ENCODE measurements around the gene TRAF3IP3.

The TRAF3IP3 gene

DNA sequence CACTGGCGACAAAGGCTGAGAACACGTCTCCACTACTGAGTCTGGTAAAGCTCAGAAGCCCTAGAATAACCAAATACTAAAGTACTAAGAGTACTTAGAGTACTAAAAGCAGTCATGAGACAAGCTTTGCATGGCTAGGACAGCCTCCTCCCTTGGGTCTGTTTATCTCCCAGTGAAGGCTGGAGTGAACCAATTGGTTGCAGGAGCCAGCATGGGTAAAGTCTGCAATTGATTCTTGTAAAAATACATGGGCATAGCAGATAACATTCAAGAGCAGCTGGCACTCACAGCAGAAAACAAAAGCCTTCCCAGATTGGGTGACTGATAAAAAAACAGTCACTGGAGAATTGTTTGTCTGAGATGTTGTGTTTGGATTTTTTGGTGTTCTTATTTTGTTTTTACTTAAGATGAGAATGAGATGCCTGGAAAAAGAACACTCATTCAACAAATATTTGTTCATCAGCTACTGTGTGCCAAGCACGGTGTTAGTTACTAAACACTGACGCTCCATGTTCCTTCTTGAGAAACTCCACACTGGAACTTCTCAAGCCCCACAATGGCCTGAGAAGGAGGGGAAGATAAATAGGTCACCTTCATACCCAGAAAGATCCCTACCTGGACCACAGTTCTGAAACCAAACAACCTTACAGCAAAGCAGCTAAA lies 46.4 kb downstream of the TRAF3IP3 start:
- peak; percentile 21 for DNase-seq

DNA sequence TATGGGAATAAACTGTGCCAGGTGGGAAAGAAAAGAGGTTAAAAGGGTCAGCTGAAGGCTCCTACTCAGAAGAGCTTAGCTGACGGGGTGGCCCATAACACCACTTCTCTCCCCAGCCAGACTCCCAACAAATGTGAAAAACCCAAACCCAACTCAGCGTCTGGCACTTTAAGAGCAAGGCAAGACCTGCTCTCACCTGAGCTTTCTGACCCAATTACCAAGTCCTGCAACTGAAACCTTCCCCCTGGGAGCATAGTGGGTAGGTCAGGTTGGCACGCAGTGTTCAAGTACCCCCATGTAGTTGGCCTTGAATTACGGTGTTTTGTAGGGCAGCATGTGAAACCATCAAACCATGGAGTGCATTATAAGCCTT lies 46.9 kb downstream of the TRAF3IP3 start:
- no peak for DNase-seq

DNA sequence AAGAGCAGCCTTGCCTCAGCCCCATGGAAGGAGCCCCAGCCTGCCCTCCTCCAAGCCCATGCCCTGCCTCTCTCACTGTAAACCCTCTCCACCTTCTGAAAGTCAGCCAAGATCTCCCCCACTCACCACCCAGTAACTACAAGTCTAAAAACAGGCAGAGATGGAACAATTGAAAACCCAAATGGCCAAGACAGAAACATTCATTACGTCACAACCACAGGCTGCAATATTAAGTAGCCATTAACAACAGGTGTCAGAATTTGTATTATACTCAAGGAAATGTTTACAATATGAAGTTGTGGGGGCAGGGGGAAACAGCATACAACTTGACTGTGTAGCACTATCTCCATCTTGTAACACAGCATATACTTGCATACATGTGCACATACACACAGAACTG lies 47.7 kb downstream of the TRAF3IP3 start:
- DNase-seq = no peak

DNA sequence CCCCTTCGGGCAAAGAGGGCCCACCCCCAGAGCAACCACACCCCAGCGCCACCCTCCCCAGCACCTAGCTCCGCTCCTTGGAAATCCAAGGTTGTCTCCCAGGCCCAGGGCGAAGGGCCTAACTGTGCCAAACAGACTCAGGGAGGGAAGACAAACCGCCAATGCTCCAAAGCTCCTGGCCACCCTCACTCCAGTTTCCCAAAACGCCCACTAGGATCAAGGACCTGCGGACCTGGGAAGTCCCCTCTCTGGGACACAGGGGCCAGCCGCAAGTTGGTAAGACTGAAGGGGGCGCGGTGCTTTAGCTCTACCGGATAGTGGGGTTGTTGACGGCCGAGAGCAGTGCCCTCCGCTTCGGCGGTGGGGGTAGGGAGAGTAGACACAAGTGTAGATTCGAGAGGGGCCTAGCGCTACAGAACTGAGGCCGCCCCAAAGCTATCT lies 49.5 kb downstream of the TRAF3IP3 start:
- no peak for DNase-seq

DNA sequence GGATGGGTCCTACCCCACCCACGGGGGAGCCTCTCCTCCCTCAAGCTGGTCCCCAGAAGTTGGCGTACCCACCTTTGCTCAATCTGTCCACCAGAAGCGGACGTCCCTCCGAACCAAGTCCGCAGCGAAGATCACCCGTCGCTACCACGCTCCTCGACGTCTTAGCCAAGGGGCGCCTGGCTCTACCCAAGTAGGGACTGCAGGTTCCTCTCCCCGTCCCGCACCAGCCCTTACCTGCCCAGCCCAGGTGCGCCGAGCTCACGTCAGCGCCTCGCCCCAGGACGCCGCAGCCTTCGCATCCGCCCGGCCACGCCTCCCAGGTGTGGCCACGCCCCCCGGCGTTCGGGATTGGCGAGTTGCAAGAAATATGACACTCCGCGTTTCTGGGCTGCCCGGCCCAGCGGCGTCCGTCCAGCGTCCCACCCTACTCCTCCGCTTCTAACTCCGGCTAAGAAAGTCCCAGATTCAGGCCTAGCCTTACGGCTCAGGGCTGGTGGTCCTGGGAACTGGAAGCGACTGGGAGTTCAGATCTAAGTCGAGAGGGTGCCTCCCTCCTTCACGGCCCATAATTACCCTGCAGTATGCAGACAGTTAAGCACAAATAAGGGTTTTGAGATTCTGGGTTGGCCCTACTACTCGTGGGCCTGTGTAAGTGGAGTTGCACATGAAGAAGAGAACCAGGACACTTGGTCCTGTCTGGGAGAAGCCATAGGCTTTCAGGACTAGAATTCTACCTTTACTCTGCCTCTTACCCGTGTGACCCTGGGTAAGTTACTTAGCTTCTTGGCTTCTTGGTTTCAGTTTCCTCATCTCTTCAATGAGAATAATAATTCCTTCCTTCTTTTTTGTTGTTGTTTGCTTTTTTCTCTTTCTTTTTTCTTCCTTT lies 50.3 kb downstream of the TRAF3IP3 start, which contains the start of gene IRF6:
TSS of gene IRF6 (minus strand) at position 268 of the 886 bp plus-strand sequence. CDS start 4,729 bp downstream, outside the sequence.
- peak; percentile 92 for DNase-seq

DNA sequence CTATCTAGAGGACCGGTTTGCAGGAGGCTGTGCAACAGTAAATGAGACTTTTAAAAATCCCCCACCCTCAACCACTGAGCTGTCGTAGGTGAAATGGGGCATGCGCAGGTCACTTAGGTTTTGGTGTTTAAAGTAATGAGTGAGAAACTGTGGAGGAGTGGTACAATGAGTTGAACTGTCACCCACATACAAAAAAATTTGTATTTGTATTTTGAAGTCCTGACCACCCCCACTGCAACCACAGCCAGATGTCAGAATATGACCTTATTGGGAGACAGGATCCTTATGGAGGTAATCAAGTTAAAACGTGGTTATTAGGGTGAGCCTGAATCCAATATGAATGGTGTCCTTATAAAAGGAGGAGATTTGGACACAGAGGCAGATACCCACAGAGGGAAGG lies 51.7 kb downstream of the TRAF3IP3 start:
- DNase-seq = no peak

DNA sequence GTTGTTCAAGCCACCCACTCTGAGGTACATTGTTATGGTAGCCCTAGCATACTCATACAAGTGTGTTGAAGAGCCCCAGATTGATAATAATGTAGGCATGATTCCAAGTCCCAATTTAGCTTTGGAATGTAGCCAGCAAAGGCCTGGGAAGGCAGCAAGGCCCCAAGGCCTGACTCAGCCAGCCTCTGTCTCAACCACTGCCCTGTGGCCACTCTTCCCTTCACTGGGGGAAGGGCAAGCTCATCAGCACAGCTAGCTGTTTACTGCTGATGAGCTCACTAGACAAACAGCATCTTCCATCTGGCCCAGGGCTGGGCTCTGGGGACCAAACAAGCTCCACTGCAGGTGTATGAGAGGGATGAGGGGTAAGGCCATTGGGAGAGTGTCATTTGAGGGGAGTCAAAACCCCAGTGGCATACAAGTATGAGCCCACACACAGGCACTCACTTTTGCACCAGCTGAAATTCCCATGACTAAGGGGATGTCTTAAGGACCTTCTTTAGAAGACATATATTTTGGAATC lies 52.3 kb downstream of the TRAF3IP3 start:
- DNase-seq = peak; percentile 38

DNA sequence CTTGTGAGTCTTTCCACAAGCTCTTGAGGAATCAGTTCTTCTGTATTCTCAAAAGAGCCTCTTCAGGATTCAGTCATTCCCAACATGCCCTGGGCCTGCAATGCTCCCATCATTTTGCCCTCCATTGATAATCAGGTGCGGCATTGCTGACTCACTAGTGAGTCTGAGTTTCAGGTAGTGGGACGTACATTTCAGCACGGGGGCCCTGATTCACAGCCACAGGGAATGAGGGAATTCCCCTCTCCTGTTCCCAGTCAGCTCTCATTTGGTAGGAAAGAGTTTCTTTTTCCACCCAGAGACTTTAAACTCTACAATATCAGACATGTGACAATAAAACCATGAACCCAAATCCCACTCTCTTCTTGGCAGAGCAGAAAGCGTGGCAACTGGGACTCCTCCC lies 53.8 kb downstream of the TRAF3IP3 start:
- no peak for DNase-seq

DNA sequence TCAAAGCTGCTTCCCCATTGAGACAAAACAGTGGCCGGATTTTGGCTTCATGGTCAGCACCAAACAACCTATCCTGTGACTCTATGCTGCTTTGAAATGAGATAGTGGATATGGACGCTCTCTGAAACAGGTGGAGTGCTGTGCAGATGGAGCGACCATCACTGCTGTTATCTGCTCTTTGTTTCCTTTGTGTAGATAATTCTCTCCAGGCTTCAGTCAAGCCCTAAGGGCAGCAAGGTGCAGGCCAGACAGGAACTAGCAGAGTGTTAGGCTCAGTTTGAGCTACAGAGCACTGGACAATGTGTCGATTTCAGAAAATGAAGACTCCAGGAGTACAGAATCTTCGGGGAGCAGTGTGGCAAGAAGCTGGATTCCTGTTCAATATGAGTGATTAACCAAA lies 54.9 kb downstream of the TRAF3IP3 start:
- no peak for DNase-seq

DNA sequence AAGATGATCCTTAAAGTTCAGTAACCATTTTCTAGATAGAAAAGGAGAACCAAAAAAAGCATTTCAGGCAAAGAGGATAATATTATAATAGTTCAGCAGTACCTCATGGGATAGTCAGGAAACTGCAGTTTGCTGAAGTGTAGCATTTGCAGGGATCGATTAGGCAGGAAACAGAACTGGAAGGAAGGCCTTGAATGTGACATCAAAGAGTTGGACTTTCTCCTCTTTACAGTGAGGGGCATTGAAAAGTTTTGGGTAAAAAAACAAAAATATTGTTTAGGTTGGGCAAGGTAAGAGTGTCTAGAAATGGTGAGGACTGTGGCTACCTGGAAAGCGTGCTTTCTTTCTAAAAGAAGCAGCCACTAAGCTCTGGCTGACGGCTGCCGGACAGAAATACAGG lies 58.0 kb downstream of the TRAF3IP3 start:
- DNase-seq = no peak

DNA sequence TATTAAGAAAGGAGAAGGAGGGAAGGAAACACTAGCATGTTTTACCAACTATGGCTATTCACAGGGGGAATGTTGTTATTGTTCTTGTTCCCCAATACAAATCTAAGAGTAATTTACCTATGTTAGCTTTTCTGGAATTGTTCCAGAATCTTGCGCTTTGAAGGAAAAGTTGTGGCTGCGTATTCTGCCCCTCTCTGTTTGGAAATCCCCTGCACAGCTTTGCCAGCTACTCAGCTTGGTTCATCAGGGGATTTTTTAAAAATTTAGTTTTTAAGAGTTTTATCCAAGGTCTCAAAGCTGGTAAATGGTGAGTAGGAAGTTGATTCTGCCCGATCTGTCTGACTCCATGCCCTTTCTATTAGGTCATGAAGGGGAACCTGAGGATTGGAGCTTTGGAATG lies 59.6 kb downstream of the TRAF3IP3 start:
- DNase-seq = no peak

DNA sequence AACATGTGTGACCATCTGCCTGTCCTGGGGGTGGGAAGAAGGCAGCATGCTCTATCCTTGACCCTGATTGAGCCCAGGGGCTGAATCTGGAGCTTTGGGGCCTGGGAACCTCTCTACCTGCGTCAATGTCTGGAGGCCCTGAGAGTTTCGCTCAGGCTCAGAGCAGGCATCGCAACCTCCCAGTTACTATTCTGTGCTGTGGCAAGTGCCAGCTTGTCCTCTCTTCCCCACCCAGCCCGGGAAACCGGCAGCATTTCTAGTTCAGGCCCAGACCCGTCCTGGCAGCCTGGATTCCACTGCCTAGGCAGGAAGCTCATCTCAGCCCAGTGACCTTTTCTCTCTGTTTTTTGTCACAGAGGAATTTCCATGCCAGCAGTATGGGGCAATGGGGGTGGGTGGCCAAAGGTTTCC lies 60.1 kb downstream of the TRAF3IP3 start:
- DNase-seq = peak; percentile 72

DNA sequence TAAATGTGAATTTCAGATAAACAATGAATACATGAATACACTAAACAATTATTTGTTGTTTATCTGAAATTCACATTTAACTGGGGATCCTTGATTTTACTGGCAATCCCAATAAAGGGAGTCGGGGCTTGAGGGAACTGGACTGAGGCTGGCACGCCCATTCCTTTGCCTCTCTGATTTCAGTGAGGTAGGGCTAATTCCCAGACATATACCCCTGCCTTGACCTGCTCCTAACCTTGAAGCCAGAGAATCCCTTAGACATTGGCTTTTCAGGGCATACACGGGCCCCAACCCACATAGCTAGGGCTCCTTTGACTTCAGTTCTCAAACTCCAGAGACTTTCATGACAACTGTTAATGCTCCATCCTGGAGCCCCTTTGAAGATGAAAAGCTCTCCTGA lies 61.1 kb downstream of the TRAF3IP3 start:
- no peak for DNase-seq

DNA sequence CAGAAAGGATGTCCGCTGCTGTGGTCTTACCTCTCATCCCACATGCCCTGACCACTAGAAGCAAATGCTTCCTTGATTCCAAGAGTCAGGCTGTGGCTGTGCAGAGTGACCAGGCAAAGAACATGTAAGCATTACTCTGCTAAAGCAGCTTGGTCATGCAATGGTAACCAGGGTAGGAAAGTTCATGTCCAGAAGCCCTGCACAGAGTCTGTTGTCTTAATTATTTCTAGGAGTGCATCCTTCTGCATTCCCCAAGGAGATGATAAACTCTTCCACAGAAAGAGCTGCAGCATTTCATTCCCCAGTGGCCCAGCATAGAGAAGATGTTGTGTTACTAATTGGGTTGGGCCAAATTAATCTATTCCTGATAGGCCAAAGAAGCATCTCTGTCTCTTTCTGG lies 61.8 kb downstream of the TRAF3IP3 start:
- DNase-seq = no peak

DNA sequence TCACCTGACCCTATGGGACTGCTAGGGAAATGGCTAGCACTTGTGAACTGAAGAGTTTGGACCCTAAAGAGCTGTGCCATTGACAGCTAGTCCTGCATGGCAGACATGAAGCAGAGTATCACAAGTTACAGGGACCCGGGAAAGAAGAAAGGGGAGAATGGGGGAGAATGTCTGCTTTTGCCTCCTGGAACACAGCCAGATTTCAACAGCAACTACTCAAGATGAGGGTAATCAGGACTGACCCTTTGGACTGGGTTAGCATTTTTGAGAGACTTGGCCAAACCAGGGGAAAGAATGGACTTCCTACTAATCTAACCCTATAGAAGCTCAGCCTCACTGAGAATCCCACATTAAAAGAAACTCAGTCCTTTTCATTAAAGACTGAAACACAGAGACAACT lies 63.2 kb downstream of the TRAF3IP3 start:
- DNase-seq = no peak

DNA sequence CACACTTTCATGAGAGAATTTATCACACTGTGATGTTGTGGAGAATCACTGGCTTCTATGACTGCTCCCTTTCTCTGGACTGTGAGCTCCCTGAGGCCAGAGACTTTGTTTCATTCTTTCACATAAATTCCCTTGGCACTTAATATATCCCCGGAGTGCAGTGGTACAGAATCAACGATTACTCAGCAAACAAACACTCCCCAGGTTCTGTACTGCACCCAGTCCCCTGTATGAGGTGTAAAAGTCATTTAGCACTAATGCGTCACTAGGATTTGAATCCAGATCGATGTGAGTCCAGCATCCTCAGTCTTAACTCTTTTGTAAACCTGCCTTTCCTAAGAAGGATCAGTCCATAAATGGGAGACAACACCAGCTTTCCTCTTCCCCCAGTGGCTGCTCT lies 65.1 kb downstream of the TRAF3IP3 start:
- DNase-seq = no peak

DNA sequence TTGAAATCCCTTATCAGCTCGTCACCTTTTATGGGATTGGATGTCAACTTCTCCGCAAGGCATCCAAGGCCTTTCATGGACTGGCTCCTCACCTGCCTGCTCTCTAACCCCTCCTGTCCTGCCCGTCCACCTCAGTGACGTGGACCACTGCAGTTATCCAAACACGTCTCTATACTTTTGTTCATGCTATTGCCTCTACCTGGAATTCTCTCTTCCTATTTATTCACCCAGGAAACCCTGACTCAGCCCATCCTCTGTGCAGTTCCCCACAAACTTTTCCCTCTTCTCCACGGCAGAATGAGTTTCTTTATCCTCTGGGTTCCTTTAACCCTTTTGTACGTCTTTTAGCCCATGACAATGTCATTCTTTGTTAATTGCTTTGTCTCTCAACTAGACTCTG lies 66.9 kb downstream of the TRAF3IP3 start:
- DNase-seq = no peak

DNA sequence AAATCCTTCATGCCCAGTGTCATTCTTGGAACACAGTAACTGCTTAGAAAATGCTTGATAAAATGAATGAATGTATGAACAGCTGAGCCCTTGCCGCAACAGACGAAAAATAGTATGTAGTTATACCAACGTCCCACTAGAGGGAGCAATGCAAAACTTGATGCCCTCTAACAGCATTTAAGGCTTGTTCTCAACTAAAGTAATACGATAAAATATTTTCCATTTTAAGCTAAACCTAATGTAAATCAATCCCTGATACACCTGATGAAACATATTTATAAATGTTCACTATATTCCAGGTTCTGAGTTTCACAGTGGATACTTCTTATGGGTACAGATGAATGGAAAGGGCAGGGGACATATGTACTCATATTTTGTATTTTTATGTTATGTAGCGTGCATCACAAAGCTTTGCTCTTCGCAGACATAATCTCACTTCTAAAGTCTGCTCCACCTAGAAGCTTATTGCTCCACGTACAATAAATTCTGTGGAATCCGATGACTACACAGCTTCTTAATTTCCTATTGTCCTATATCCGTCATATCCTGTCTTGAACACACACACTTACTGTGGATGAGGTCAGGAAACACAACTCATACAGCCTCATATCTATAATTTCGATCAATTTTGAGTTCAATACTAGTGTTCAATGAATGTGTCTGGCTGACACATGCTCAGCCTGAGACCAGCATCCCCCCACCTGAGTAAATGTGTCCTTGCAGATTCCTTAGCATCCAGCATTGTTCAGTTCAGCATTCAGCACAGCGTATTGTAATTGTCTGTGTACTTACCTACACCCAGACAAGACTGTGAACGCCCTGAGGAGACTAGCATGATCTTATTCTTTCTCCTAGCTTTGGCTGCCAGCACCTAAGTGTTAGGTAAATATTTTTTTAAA lies 67.5 kb downstream of the TRAF3IP3 start:
- DNase-seq = peak; percentile 32

DNA sequence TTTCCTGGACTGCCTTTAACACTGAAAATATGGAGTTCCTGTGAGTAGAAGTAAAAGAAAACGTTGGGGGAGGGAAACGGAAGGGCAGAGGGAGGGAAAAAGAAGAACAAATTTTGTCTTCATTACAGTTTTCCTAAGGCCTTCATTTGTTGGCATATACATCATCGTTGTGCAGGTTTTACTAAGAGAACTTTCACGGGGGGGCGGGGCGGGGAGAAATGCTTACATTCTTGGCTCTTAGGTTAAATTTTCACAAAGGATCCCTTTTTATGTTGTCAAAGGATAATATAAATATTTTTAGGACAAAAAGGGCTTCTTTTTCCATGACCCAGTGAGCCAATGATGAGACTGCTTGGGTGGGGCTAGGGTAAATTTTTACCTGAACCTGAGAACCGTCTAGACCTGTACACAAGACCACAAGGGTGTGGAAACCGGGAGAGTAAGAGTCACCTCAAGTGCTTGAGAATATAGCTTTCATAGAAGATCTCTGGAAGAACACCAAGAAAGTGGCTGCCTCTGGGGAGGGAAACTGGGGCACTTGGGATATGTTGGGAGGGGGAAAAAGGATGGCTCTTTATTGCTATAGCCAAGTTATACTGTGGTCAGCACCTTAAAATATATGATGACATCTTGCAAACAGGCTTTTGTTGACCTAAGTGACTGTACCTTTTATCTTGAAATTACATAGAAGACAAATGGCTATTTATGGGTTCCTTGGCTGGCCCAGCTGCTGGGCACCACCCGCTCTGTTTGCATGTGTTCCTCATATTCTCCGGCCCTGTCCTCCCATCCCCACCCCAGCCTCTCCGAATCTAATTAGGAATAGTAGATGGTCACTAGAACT lies 70.0 kb downstream of the TRAF3IP3 start:
- no peak for DNase-seq

DNA sequence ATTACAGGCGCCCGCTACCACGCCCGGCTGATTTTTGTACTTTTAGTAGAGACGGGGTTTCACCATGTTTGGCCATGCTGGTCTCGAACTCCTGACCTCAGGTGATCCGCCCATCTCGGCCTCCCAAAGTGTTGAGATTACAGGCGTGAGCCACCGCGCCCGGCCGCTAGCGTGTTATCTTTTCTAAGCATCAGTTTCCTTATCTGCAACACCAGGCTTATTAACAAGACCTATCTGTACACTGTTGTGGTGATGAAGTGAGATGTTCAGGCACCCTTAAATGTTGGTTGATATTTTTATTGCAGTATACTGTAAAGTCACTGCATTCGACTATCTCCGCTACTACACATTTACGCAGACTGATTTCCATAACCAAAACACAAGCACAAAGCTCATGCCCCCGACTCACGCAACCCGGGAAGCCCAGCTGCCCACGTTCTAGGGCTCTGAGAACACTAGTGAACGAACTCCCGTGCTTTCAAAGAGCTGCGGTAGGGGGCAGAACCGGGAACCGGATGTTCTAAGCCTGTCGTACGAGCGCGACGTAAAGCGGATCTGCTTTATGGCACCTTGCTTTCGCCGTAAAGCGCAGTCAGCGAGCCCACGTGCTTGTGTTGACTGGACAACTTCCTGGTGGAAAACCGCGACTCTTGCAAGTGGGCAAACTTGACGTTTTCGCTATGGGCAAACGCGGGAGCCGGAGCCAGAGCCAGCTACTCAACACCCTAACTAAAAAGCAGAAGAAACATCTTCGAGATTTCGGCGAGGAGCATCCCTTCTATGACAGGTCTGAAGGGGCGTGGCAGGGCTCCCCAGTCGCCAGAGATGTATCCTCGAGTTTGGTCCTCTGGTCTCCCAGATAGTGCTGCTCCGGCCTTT lies 71.8 kb downstream of the TRAF3IP3 start, which contains the start of gene UTP25:
TSS of gene UTP25 (plus strand) at position 589 of the 879 bp plus-strand sequence. CDS start at position 681, 92 bp downstream.
- peak; percentile 94 for DNase-seq

DNA sequence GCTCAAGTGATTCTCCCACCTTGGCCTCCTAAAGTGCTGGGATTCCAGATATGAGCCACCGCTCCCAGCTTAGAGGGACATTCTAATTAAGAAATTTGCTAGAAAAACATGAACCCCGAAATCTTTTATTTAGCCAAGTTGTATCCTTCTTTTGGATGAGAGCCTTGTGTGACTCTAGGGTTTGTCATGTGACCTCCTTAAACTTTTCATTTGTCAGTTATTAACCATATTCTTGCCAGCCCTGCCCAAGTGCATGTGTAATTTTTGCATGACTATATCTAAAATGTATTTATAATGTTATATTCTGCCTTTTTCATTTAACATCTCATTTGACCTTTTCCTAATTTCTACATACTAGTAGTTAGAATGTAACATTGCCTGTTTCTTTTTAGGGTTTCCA lies 73.9 kb downstream of the TRAF3IP3 start:
- no peak for DNase-seq
